Neural cell (in vitro differentiated cells): ENCODE results near the gene MRGPRE.

Source experiments
- CTCF ChIP-seq: fragments of 450-650 bp; IDR thresholded peaks from 2 replicates; pipeline ENCODE4 v1.5.1; 2014; ENCODE audit warnings: antibody characterized with exemption, mild to moderate bottlenecking, moderate library complexity; ENCODE audit not compliant: poor library complexity, severe bottlenecking
- EP300 ChIP-seq: fragments of 450-650 bp; conservative IDR thresholded peaks from 2 replicates; pipeline ENCODE4 v1.6.1; 2014; ENCODE audit warnings: antibody characterized with exemption, mild to moderate bottlenecking, moderate library complexity; ENCODE audit not compliant: poor library complexity, severe bottlenecking
- EZH2 ChIP-seq: fragments of 200-600, 300-800 bp; shearing (Covaris generic), sonication (generic); IDR thresholded peaks from 2 replicates; pipeline ENCODE4 v1.6.1; 2014; ENCODE audit warnings: antibody characterized with exemption, low read length, borderline replicate concordance, mild to moderate bottlenecking; ENCODE audit not compliant: insufficient read depth, poor library complexity, severe bottlenecking
- MXI1 ChIP-seq: fragments of 450-650 bp; conservative IDR thresholded peaks from 2 replicates; pipeline ENCODE4 v1.6.1; 2014; ENCODE audit warnings: antibody characterized with exemption, mild to moderate bottlenecking; ENCODE audit not compliant: poor library complexity, severe bottlenecking
- POLR2AphosphoS5 ChIP-seq: IDR thresholded peaks from 2 replicates; pipeline ENCODE4 v1.6.1; 2012
- RAD21 ChIP-seq: fragments of 450-650 bp; conservative IDR thresholded peaks from 2 replicates; pipeline ENCODE4 v1.6.1; 2014; ENCODE audit warnings: antibody characterized with exemption, mild to moderate bottlenecking, moderate library complexity
- REST ChIP-seq: IDR thresholded peaks from 2 replicates; pipeline ENCODE4 v1.6.1; 2012; ENCODE audit warnings: borderline replicate concordance
- TAF1 ChIP-seq: IDR thresholded peaks from 2 replicates; pipeline ENCODE4 v1.6.1; 2012; ENCODE audit warnings: low read depth

- TF ChIP-seq CTCF (no peak), EP300 (no peak), REST (no peak), EZH2 (no peak), RAD21 (no peak), POLR2AphosphoS5 (no peak), TAF1 (no peak), MXI1 (no peak)
These were observed at the start of gene MRGPRE for GRCh38 chr11:3231851-3232744.
